ENCODE data around the gene CACUL1.
"Not testable (repeated sequence)": the region's sequence is repeated elsewhere in the genome, so short reads cannot be mapped to it uniquely, and the experiment has no call there.

Gene CACUL1

DNA sequence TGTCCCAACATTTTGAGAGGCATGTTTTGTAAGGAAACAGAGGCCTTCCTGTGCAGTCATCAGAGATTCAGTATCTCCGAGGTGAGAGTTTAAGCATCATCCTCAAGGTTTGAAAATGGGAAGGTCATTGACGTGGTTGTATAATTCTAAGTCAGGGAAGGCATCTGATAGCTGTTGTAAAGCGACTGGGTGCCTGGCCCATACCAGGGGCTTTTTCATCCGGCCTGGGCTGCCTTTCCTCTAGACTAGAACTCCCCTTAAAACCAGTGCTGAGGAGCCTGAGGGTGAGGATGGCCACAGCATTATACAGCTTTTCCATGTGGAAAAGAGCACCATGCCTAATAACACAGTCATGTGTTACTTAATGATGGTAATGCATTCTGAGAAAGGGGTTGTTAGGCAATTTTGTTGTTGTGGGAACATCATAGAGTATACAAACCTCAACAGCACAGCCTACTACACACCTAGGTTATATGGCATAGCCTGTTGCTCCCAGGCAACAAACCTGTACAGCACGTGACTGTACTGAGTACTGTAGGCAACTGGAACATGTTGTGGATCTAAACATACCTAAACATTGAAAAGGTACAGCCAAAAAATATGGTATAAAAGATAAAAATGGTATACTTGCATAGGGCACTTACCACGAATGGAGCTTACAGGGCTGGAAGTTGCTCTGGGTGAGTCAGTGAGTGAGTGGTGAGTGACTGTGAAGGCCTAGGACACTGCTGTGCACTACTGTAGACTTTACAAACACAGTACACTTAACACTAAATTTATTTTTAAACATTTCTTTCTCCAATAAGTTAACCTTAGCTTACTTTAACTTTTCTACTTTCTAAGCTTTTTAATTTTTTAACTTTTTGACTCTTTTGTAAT, 13.5 kb upstream of the CACUL1 start:
- no peak for DNase-seq

DNA sequence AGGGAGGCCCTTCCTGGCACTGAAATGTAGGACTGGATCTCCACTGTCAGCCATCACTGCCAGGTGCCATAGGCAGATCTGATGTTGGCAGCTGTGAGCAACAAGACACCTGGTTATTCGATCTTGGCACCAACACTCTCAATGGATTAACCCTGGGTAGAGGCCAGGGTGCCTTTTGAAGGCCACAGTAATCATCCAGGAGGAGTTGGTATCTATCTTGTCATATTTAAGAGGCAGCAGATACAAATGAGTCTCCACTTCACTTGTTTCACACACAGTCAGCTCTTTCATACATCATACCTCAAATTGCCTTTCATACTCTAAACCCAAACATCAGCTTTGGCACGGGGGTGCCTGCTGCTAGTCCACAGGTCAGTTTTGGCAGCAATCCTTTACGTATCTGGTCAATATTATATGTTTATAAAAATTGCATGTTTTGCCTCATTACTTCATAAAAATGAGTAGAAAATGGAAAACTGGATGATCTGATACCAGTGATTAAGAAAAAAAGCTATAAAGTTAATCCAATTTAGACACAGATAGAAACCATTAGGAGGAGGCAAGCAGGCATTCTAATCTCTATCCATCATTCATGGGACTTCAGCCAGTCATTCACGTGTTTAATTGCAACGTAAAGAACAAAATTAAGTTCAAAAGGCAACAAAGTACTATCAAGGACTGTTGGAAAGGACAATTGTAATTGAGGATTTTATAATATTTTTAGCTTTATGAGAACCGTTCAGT, 12.7 kb upstream of the CACUL1 start:
- no peak for DNase-seq

DNA sequence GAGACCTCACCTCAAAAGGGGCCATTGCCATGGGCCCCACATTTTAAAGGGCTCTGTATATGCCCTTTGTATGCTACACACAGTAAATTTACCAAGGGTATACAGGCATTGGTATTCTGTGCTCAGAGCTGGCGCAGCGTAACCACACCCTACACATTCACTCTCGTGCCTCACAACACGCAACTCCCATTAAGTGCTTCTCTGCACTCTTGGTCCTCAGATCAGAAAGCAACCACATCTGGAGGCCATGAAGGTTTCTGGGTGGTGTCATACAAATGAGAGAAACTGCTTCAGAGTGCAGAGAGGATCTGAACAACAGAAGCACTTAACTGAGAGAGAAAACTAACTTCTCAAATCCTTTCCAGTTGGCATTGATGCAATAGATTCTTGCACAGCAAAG, 9.4 kb upstream of the CACUL1 start:
- DNase-seq, result no peak

DNA sequence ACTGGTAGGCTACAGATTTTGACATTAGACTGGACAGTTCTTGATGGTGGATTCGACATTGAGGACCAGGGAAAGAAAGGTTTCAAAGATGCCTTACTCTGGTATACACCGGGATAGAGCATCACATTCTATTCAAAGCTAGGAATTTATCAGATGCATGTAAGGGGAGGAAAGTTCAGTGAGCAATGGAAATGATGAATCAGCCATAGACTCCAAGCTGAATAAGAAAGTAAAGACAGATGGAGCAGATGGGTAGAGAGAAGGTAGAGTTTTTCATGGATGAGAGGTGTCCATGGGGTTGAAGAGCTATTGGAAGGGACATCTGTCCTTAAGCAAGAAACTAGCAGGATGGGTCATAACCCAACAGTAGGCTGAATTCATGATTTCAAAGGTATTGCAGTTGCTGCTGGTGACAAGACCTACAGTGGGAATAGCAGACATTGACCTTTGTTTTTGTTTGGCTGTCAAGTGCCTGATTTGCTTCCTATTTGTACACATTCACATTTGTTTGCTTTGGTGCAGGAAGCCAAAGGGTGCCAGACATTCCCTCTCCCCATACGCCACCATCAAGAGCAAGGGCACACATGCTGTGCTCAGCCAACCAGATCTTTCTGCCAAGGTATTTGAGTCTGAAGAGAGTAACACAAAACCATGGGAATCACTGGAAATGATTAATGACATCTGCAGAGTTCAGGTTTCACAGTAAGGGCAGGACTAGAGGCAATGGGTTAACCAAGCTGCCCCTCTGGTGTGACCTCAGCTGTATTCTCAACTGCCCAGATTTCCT, 8.6 kb upstream of the CACUL1 start:
- no peak for DNase-seq

DNA sequence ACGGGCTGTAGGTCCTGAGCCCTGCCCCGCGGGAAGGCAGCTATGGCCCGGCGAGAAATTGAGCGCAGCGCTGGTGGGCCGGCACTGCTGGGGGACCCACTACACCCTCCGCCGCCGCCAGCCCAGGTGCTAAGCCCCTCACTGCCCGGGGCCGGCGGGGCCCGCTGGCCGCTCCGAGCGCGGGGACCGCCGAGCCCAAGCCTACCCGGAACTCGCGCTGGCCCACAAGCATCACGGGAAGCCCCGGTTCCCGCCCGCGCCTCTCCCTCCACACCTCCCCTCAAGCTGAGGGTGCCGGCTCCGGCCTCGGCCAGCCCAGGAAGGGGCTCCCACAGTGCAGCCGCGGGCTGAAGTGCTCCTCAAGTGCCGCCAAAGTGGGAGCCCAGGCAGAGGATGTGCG, 5.5 kb upstream of the CACUL1 start:
- DNase-seq, result no peak

DNA sequence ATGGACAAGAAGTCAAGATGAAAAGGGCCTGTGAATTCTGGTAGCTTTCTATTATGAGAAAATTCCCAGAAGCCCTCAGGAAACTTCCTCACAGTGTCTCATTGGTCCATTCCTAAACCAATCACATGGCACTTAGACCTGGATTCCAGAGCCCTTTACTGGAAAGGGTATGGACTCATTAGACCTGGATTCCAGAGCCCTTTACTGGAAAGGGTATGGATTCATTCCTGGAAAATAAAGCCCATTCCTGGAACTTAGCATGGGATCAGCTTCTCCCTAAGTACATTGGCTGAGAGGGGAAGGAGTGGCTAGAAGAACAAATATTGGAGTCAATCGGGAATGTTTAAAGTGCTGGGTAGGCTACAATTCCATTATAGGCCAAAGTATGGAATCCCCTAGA, 3.7 kb upstream of the CACUL1 start:
- DNase-seq, result no peak

DNA sequence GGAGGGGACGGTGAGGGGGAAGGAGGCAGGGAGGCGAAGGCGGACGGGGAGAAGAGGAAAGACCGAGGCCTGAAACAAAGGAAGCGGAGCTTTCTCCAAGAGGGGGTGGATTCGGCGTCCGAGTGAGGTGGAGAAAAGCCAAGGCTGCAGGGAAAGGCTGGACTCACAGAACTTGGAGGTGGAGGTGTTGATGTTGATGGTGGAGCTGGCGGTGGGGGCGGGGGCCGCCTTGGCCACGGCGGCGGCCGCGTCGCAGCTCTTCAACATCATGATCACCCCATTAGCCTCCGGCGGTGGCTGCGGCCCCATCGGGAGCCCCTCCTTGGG, 578 bp downstream of the CACUL1 start:
- DNase-seq, result no peak

DNA sequence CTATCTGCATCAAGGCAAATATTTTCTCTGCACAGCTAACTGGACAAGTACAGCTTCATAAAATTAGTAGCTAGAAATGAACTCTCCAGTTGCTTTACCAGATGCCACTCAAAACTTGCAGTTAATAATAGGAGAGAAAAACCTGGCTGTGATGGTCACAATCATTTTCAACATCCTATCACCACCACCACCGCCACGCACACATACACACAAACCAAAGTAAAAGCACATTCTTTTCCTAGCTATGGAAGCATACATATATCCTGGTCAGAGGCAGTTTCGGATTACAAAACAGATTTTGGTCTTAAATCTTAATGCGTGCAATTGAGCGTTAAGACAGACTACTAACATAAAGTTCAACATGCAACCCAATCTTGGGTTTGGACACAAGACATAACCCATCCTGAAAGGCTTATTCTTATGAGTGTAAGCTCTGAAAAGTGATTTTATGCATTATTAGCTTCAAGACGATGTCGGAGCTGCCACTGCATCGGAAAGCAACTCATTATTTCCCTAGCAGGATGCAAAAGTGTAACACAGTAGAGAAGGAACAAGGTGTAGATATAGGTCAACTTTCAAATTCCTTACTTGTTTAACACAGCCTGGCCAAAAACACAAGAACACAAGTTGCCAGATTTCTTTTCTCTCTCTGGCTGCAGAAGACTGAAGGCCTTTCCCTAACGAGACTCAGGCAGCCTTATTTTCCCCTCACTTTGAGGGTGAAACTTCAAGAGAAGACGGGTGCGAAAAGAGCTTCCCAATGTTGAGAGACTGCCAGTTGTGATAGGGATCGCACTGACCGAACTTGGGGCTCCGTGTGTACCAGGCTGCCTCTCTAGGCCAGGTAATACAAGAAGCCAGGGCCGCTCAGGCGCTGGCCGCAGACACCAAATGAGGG, 1.2 kb downstream of the CACUL1 start:
- DNase-seq, result no peak

DNA sequence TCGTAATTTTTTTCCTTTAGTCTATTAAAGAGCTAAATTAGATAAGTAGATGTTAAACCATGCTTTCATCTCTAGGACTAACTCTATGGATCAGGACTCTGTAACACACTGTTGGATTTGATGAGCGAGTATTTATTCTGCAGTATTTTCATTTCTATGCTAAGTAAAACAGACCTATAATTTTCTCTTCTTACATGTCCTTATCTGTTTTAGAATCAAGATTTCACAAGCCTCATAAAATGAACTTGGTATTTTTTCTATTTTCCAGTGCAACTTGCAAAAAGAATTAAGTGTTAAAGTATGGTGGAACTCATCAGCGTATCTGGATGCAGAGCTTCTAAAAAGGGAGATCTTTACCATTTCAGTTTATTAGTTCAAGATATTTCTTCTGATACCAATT, 2.4 kb downstream of the CACUL1 start:
- DNase-seq, result no peak

DNA sequence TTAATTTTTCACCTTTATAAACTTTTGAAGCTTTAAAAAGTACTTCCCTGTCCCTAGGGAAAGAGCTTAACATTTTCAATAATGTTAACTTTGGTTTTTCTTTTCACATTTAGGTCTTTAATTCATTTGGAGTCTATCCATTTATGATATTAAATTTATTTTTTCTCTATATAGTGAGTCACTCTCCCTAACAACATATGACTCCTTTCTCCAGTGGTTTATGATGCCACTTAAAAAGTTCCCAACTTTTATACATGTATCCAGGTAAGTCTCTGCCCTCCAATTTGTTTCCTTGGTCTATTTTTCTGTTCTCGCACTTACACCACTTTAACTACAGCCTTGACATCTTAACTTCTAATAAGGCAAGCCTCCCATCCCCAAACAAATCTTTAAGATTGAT, 3.5 kb downstream of the CACUL1 start:
- DNase-seq, result no peak

DNA sequence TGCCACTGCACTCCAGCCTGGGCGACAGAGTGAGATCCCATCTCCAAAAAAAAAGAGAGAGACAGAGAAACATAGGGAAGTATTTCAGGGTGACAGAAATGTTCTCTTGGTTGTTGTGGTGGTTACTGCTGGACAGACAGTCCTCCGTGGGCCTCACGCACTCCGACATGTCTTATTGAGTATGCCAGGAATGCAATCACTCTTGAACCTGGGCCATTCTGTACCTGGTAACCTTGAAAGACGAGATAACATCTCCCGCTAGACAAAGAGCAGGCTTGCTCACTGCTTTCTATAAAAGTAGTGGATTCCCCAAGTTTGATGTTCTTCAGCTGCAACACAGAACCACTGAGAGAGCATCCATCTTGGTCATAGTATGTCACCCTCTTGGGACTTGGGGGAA, 6.7 kb downstream of the CACUL1 start:
- DNase-seq, result no peak

DNA sequence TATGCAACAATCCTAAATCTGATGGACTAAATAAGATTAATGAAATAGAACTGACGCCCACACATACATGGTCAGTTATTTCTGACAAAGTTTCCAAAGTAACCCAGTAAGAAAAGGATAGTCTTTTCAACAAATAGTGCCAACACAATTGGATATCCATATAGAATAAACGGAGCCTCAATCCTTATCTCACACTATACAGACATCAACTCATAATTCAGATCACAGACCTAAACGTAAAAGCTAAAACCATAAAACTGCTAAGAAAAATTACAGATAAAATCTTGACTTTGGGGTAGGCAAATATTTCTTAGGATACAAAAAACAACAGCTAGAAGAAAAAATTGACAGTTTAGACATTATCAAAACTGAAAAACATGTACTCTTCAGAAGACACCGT, 8.5 kb downstream of the CACUL1 start:
- no peak for DNase-seq

DNA sequence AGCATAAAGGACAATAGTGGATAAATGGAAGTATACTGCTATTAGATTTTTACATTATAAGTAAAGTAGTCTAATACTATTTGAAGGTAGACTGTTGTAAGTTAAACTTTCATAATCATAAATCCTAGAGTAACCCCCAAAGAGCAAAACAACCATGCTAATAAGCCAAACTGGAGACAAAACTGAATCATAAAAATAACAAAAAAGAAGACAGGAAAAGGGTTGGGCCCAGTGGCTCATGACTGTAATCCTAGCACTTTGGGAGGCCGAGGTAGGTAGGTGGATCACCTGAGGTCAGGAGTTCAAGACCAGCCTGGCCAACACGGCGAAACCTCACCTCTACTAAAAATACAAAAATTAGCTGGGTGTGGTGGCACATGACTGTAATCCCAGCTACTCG, 9.7 kb downstream of the CACUL1 start:
- no peak for DNase-seq

DNA sequence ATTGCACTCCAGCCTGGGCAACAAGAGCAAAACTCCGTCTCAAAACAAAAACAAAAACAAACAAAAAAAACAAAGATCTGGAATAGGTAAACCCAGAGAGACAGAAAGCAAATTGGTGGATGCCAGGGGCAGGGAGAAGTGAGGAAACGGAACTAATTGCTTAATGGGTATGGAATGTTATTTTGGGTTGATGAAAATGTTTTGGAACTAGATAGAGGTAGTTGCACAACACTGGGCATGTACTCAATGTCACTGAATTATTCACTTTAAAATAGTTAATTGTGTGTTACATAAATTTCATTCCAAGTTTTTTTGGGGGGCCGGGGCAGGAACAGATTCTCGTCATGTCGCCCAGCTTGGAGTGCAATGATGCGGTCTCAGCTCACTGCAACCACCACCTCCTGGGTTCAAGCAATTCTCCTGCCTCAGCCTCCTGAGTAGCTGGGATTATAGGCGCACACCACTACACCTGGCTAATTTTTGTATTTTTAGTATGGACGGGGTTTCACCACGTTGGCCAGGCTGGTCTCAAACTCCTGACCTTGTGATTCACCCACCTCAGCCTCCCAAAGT, 10.3 kb downstream of the CACUL1 start:
- not testable (repeated sequence) for DNase-seq

DNA sequence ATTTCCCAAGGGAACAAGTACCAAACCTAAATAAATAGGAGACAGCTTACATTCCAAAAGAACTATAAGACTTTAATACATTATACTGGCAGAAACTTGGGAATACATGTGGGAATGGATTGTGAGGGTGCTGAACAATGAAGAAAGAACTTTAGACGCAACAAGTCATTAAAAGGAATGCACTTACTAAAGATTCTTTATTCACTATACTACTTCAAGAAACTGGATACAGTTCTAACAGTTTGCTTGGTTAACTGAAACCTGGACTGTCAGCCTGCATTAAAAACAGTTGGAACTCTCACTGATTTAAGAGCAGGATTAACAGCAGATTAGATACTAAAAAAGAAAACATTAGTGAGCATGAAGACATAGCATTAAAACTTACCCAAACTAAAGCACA, 12.0 kb downstream of the CACUL1 start:
- DNase-seq, result no peak

DNA sequence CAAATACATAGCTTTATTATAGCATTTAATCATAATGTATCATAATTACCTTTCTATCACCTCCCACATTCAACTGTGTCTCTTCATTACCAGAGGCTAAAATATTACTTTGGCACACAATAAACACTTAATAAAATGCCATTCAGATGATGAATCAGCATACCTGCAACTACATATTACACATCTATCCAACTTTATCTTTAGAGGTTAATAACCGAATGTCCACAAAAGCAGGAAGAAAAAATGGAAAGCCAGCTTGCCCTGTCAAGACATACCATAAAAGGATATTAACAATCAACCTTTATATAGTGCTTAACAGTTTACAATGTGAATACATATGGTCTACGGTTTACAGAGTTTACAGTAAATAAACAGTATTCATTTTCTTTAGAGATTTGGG, 12.7 kb downstream of the CACUL1 start:
- no peak for DNase-seq

DNA sequence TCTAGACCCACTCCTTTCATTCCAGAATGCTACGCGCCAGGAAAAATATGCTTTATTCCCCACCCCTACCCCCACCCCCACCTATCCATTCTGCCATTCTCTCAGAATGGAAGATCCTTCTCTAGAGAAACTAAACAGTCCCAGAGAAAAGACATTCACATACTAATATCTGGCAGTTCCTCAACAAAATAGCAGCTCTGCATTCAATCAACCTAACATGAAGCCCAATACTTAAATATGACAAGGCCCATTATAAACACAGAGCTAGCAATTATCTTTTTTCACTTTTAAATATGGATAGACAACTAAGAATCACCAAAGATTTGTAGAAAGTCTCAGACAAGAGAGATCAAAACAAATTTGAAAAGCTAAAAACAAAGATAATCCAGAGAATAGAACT, 16.4 kb downstream of the CACUL1 start:
- DNase-seq, result no peak

DNA sequence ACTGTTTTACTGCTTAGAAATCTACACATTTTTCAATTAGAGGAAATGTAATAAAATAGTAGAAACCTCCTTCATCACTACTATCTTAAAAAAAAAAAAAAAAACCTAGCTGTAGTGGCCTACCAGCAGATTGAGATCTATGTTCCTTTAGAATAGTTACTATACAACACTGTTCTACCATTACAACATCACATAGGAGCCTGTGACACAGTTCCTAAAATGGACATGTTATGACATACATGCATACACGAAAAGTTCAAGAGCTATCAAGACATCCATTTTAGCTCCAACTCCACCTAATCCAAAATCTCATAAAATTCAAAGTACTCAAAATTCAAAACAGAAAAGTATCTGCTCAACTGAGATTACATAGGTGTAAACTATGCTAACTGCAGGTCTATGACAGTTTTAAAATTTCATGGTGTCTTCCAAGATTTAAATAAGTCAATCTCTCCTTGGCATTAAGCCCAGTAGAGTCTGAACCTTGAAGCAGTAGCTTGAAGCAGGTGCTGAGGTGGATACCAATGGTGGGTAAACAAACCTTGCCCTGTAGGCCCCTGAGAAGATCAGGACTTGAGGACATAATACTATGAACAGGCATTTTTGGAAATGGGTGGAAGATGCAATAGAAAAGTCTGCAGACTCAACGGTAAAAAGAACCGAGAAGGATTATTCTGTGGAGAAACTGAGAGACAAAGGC, 17.0 kb downstream of the CACUL1 start:
- DNase-seq, result no peak

DNA sequence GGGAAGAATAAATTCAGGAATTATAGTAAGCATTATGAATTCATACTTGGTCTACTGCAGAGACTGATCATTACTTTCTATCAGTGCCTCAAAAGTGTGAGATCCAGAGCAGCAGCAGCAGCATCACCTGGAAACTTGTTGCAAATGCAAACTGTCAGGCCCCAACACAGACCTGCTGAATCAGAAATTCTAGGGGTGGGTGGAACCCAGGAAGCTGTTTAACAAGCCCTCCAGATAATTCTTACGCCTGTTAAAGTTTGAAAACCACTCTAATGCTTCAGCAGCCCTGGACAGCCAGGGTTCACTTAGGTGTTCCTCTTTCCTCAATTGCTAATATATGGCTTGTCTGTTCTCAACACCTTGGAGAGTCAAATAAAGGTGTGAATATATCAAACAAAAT, 19.5 kb downstream of the CACUL1 start:
- no peak for DNase-seq

DNA sequence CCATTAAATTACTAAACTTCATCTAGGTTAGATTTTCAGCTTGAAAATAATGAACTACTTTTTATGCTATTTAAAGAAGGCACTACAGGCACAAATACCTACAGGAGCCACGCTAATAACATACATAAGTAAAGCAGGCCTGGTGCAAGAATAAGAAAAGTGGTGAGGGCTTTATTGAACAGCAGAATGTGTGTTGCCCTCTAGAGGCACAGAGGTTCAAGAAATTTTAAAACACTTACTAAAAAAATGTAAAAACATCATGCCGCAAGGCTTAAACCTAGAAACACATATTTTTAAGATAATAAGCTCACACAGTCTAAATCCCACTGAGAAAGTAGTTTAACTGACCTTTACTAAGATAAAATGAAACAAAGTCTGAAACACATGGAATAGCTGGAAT, 20.3 kb downstream of the CACUL1 start:
- DNase-seq, result no peak

DNA sequence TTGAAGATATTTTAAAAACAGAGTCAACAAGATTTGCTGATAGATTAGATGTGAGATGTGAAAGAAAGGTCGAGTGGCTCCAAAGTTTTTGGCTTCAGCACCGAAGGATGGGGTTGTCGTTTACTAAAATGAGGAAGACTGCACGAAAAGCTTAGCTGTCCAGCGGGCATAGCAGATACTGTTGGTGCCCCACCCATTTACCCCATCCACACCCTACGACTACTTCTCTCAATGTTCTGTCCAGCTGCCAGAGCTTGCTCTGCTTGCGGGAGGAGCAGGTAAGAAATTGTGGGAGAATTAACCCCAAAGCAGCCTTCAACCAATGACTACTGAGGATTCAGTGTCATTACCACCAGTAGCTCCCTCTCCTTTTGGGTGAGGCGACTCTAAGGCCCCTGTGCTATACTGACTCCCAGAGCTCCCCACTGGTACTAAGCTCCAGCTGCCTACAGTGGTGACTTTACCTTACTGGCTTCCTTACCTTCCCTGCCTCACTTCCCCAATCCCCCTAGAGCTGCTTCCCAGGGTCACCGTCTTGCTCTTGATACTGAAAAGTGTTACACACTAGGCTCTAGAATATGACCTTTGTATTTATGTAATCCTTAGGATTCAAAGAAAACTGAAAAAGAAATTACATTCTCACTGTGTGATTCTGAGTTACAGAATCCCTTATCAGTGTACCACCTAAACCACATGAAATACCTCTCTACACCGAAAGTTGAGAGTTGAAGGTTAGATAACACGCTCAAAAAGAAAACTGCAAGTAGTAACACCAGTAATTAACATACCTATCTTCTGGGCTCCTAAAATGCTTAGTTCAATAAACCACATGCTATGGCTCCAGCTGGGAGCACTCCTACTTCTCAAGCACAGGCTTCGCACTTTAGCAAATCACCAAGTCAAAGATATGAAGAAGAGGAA, 22.3 kb downstream of the CACUL1 start:
- no peak for DNase-seq

All from NCI-H1048 (cell line).